HG02623 (cell line): Measurements from ENCODE around the gene FN1.
A peak's percentile ranks its signal among the peaks of the same experiment; 100 is the strongest.

Source experiments
- ATAC-seq: cut with Tn5 transposase; IDR thresholded peaks from one replicate; pipeline ENCODE4 v1.9.1; 2021; ENCODE audit warnings: moderate library complexity; ENCODE audit not compliant: unreplicated experiment

FN1 gene

DNA sequence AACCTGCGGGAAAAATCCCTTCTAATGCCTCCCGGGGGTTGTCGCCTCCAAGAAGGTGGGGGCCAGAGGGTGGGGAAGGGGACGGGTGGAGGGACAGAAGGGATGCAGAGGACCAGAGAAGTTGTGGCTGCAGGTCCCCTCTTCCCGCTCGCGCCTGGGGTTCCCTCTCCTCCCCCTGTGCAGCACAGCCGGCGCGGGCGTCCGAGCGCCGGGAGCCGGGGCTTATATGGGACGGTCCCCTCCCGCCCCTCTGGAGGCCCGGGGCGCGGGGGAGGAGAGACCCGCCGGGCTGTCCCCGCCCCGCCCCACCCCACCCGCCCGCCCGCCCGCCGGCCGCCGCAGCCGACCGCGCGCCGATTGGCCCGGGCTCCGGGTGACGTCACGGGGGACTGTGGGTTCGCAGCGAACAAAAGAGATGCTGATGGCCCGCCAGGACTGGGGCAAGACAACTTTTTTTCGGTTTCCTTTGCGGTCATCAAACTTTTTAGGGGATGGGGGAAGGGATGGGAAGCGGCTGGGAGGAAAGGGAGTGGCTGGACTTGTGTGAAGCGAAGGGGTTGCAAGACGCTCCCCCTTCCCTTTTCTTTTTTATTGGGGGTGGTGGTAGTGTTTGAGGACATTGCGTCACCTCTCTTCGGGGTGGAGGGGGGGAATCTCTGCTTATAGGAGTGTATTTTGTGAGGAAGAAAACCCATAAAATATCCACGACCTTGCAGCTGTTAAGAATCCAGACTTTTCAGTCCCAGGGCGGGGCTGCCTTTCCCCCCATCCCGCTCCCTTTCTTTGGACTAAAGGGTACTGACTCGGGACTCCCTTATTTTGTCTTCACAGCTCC is at the start of gene FN1:
FN1 (minus strand) TSS at position 199 of the 835 bp plus-strand sequence. CDS start 266 bp downstream, outside the sequence.
- ATAC-seq: peak; percentile 80

DNA sequence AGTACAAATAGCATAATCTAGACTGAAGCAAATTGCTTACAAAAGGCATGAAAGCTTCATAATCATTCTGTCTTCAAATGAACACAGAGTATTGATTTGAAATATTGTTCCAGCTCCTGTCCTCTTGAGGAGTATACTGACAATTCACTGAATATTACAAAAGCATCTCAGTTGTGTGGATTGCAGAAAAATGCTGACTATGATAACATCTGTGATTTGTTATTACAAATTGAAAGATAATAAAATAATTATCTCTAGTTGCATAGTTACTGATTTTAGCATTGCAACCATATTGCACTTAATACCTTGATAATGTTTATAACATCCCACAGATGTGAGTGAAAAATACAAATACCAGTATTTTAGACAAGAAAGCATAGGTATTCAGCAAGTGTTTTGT is 49.2 kb upstream of the FN1 start:
- no peak for ATAC-seq

DNA sequence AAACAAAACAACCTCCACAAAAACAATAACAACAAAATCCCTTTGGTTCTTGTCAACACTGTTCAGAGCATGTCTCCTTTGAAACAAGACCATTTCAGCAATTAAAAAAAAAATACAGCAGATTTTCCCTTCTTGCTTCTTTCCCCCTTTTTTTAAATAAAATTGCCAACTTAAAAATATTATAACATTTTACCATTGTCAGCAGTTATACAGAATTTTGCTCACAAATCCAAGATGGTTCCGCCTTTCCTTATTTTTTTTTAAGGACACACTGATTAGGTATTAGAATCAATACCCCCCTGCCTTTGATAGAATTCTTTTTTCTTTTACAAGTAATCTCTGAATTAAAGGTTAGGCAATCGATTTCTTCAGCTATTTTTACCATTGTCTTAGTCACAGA is 48.7 kb upstream of the FN1 start:
- no peak for ATAC-seq

DNA sequence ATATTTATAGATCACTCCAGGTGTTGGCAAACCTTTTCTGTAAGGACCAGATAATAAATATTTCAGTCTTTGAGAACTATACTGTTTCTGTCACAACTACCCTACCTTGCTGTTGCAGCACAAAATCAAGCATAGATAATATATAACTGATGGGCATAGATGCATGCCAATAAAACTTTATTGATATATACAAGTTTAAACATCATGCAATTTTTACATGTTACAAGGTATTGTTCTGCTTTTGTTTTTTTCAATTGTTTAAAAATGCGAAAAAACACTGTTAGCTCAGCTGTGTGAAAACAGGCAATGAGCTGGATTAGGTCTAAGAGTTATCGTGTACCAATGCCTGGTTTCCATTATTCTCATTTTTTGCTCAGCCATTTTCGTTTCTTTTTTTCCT is 47.6 kb upstream of the FN1 start:
- ATAC-seq: no peak

DNA sequence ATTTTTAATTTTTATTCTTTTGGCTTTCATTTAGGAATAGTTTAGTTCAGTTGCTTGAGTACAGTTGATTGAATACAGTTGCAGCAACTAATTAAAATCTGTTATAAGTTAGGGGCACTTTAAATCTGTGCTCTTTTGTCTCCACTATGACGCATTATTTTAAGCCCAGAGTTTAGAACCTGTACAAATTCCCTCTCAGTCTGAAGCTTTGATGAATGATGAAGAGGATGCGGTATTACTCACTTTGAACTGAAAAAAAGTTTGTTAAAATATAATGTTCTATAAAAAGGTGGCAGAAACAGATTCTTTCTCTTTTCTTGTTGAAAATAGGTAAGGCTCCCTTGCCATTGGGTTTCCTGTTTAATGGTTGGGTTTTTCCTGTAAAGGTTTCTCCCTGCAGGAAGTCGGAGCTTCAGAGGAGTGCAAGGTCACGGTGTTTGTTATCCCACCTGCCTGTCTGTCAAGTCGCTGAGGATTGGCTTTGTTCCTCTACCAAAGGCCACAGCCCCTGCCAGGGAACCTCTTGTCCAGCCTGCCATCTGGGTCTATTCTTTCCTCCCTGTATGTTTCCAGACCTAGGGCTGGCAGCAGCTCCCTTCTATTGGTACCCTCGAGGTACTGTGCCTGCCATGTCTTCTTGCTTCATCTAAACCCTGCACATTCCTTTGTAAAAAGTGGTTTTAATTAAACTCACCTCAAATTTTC is 43.8 kb upstream of the FN1 start:
- no peak for ATAC-seq

DNA sequence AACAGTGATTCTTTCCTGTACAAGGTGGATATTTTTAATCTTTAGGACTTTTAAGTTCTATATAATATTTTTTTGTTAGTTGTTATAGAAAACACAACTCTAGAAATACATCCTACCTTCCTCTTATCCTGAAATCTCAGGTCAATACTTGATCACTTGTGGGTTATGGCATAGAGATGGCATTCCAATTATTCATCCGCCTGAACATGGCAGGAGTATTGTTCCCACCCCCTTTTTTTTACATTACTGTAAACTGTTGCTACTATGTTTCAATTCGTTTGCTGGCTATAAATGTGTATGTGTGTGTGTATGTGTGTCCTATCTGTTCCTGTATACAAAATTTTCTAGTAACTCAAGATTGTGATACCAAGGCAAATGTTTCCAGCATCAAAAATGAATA is 43.3 kb upstream of the FN1 start:
- no peak for ATAC-seq

DNA sequence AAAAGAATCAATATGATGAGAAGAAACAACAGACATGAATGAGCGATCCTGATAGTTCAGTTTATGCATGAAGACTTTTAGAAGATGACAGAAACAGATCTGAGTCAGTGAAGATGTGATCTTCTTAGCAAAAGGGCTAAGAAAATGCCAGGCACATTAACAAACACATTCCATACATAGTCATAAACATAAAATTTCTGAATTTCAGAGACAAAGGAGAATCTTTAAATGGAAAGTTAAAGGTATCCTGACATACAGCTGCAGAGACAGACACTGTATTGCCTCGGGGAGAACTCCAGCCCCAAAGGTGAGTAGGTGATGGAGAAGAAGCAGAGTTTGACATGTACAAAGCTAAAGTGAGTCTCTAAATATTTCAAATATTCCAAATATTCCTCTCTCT is 40.6 kb upstream of the FN1 start:
- no peak for ATAC-seq

DNA sequence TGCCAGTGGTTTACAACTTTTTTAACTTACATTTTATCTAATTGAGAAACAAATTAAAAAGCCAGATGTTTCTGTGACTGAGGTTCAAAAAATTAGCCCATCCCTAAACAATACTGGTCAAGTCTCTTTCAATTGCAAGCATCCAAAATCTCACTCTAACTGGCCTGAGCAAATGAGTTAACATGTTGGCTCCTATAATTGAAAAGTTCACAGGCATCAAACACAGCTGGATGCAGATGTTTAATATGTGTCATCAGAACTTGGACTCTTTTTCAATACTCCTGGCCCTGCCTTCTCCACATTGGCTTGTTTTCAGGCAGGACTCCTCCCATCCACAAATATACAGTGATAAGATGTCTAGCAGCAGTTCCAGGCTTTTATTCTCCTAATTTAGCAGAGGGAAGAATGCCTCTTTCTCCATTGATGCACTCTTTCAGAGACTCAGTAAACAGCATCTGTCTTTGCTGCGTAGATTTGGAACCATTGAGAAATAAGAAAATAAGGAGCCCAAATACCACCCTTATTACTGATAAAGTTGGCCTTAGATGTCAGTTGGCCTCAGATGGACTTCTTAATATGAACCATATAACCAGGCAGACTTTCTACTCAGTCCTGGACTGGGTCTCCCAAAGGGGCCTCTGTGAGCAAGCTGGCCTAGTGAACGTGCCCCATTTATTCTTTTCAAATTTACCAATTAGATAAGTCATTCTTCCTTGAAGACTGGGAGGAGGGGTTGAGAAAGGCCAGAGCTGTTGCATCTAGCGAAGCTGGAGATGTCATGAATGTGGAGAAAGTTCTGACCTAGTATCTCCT is 30.4 kb upstream of the FN1 start:
- ATAC-seq: no peak

DNA sequence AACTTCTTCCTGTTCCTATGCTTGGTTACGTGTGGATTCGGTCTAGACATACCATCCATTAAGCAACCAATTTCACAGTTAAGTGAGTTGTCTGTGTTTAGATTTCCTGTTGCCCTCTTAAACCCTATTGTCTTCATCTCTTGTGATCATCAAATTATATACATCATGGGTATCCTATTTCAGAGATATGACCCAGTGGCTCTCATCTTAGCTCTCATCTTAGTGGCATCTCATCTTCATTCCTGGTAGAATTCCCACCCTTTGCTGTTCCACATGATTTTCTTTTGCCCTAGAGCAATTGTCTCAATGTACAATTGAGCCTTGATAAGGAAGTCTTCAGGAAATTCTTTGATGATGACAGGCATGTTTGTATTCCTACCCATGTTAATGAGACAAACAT is 29.4 kb upstream of the FN1 start:
- ATAC-seq: no peak

DNA sequence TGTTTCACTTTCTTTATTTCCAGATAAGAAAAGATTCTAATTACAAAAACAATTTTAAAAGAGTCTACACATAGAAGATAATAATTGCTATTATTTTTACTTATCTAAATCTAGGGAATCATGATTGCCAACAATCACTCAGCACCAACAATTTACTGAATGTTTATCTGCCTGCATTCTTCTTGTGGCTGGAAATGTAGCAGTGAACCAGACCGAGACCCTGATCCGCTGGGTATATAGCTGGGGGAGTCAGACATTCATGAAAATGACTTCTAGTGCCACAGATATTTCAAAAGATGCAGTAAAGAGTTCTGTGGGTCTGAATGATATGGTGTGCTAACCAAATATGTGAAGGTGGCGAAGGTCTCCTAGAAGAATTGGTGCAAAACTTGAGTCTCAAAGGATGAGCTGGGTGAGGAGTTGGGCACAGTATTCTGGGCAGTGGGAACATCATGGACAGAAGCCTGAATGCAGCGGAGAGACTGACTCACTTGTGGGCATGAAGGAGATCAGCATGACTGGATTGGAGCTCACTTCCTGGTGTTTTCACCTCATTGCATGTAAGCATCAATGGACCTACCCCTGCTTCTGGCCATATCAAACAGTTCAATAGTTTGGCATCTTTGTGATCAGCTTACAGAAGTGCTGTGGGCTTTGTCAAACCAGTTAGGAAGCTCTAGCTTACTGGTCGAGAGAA is 26.1 kb upstream of the FN1 start:
- ATAC-seq: no peak

DNA sequence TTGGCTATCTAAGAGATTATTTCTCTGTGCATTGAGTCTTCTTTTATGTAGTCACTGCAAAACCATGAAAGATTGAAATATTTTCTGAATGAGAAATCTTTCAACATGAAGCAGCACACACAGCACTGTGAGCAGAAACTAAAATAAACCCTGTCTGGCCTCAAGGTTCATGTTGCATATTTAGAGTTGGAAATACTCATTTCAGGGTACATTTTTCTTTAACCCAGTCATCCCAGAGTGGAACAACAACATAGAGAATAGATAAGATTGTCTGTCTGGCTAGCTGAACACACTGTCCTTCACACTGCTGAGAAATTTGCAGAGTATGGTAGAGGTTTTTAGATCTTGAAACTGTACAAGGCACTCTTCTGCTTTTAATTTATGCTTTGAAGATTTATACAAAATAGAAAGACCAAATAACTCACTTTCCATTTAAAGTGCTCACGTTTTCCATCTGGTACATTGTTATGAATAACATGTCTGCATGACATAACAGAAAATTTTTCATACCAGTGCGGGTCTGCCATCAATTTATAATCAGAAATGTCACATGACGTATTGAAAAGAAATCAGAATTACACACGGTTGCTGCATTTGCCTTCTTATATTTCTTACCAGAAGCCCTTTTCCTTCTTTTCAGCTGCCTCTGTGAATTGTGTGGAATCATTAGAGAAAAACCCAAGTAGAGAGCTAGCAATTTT is 25.0 kb upstream of the FN1 start:
- ATAC-seq: no peak

DNA sequence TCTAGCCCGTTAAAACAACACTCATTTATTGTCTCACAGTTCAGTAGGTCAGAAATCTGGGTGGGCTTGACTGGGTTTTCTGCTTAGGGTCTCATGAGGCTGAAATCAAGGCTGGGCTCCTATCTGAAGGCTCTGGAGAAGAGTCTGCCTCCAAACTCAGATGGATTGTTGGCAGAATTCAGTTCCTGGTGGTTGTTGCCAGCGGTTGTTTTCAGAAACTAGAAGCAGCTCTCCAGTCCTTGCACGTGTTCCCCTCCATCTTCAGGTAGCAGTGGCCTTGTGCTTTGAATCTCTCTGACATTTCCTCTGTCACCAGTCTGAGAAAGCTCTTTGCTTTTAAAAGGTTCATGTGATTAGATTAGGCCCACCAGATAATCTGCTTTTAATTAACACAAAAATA is 20.1 kb upstream of the FN1 start:
- ATAC-seq: no peak

DNA sequence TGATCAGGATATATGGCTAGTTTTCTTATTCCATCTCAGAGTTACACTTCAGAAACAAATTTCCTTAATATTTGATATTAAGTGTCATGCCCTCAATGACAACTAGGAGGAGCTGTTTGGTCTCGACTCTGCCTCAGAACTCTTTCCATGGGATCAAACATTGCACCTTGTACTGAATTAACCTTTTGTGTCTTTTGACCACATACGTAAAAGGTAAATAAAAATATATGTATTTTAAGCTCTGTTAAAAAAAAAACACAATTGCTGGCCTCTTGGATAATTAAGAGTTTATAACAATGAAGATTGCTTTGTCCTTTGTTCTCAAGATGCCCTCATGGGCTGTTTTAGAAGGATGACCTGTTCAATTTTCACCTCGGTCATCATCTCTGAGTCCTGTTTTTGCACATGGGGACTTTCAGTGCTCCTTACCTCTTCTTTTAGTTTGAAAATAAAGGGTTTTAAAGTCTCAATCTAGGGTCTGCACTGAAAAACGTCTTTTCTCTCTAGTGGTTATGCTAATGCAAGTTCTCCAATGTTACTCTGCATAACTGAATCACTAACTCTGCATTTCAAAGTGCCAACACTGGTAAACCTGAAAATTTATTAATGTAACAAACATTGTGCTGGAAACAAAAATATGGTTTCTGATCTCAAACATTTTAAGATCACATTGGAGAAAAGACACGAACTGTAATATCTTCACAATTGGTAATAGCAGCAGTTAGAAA is 18.8 kb upstream of the FN1 start:
- peak; percentile 72 for ATAC-seq

DNA sequence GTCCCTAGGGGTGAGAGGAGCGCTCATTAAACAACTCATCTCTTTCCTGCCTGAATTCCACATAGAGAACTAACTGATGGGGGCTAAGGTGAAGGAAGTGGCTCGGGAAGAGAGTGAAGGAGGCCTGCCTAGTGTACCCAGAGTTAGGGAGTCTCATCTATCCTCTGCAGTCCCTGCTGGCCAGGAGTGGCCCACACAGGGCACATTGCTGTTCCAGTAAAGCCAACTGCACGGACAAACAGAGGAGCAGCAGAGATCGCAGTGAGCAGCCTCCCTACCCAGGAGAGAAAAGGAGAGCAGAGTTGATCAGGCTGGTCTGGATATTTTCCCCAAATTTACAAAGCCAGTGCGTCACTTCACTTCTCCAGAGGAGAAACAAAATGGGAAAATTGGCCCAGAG is 16.9 kb upstream of the FN1 start:
- ATAC-seq: no peak

DNA sequence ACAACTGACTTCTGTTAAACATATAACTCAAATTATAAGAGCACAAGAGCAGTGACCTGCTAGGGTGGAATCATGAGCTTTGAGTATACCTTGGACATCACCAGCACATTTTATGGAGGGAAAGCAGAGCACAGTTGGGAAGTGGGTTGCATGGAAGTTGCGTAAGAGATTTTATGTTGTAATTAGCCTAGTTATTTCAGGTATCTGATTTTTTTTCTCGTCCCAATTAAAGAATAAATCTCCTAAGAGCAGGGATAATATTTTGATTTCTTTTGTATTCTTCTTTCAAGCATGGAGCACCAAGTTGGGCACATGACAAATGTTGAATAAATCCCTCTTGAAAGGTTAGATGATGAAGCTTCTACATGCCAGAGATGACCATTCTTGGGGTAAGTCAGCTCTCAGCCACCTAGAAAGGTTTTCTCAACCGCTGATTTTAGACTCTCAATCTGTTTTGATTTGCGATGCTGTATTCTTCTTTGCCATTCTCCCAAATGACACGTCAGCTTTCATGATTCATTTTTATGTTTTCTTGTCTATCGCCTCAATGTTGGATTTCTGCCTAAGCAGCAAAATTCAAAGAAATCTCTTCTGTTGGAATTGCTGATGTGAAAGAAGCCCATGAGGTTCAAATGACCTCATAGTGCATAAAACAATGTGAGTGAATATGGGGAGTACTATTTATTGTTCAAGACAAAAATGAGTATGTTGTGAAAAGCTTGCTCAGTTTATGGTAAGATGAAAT is 15.3 kb upstream of the FN1 start:
- no peak for ATAC-seq

DNA sequence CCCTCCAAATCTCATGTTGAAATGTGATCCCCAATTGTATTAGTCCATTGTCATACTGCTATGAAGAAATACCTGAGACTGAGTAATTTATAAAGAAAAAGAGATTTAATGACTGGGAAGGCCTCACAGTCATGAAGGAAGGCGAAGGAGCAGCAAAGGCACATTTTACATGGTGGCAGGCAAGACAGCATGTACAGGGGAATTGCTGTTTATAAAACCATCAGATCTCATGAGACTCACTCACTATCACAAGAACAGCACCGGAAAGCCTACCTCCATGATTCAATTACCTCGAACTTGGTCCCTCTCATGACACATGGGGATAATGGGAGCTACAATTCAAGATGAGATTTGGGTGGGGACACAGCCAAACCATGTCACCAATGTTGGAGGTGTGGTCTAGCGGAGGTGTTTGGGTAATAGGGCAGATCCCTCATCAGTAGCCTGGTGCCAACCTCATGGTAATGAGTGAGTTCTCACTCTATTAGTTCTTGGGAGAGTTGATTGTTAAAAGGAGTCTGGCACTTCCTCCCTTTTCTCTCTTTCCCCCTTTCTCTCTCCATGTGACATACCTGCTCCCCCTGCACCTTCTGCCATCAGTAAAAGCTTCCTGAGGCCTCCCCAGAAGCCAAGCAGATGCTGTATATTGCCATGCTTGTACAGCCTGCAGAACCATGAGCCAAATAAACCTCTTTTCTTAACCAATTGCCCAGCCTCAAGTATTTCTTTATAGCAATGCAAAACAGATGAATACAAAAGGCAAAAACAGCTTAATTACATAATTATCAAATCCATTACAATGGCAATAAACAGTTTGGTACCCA is 14.5 kb upstream of the FN1 start:
- no peak for ATAC-seq

DNA sequence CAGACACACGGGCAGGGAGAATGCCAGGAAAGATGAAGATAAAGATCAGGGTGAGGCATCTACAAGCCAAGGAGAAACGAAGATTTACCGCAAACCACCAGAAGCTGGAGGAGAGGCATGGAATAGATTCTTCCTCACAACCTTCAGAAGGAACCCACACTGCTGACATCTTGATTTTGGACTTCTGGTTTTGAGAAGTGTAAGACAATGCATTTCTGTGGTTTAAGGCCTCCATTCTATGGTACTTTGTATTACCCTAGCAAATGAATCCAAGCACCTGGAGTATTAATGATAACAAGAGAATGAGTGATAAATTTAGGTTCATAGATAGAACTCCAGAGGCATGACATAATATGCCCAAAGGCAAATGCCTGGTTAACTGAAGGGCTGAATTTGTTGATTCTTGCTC is 11.8 kb upstream of the FN1 start:
- ATAC-seq: no peak

DNA sequence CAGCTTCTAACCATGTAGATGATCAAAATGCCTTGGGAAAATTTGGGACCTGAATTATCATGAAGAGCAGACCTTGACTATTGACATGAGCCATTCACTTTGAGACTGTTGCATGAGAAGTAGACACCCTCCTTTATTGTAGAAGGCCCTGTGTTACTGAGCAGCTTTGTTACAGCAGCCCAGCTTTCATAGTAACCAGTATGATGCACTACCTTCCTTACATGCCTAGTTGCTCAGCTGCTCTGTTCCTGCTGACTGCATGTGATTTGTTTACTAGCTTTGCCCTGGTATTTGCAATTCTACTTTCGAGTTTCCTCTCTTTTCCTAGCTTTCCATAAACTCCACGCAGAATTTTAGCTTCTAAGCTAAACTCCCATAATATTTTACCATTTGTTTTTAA is 11.2 kb upstream of the FN1 start:
- ATAC-seq: no peak
